Activated naive CD8-positive, alpha-beta T cell (primary cell): ENCODE measurements around the gene IRF4.

Experiments
- H3K27ac Mint-ChIP-seq: one replicate; pipeline ENCODE4 v1.8.0; 2021; ENCODE audit warnings: mixed read lengths
- H3K27me3 Mint-ChIP-seq: one replicate; pipeline ENCODE4 v1.8.0; 2021; ENCODE audit warnings: mixed read lengths
- H3K36me3 Mint-ChIP-seq: one replicate; pipeline ENCODE4 v1.8.0; 2021; ENCODE audit warnings: mixed read lengths
- H3K4me1 Mint-ChIP-seq: one replicate; pipeline ENCODE4 v1.8.0; 2021; ENCODE audit warnings: low read depth, mixed read lengths
- H3K4me3 Mint-ChIP-seq: one replicate; pipeline ENCODE4 v1.8.0; 2021; ENCODE audit warnings: mild to moderate bottlenecking, mixed read lengths
- H3K9me3 Mint-ChIP-seq: one replicate; pipeline ENCODE4 v1.8.0; 2021; ENCODE audit warnings: low read depth, mixed read lengths

Gene IRF4

GRCh38 chr6:380234-381218 is 11.0 kb upstream of the IRF4 start:
- Mint-ChIP-seq H3K36me3 (no peaks in the 10 kb centered on the region), H3K4me1 (peaks cover 16% of the 10 kb centered on the region), H3K9me3 (no peaks in the 10 kb centered on the region), H3K4me3 (no peak overlapping the region), H3K27me3 (peaks cover 16% of the 10 kb centered on the region), H3K27ac (no peak overlapping the region)

DNA sequence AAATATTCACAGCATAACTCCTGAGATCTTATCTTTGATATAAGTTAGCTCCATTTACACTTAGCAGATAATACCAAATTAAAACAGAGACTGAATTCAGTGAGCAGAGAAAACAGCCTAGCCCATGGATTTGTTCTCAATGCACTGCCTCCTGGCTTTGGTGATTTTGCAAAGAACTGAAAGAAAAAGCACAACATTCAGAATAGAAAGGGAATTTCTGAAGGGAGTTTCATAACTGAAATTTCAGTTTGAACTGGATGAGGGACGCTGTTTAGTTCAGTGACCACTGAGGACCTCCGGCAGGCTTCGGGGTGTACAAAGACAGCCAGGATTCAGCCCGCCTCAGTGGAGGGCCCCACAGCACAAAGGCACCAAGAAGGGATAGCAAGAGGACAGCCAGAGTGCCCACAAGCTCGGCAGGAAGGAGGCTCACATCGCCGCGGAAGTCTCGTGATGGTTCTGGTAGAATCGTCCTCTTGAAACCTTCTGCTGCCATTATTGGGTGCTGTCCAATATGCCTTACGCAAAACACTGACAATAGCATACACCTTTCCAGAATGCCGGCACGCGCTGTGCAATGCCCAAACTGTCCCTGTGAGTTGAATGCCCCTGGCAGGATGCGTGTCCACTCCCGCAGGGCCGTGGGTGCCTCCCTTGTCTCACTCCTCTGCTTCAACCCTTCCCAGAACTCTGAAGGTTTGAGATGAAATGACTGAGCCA is 9.7 kb upstream of the IRF4 start:
- peaks cover 12% of the 10 kb centered on the region for H3K4me1 Mint-ChIP-seq
- no peaks in the 10 kb centered on the region for H3K36me3 Mint-ChIP-seq
- no peak overlapping the region for H3K27ac Mint-ChIP-seq
- no peaks in the 10 kb centered on the region for H3K9me3 Mint-ChIP-seq
- no peak overlapping the region for H3K4me3 Mint-ChIP-seq
- peaks cover 12% of the 10 kb centered on the region for H3K27me3 Mint-ChIP-seq

GRCh38 chr6:382883-383810 is 8.4 kb upstream of the IRF4 start:
- peaks cover 7% of the 10 kb centered on the region for H3K4me1 Mint-ChIP-seq
- H3K27me3 Mint-ChIP-seq = peaks cover 10% of the 10 kb centered on the region
- no peaks in the 10 kb centered on the region for H3K36me3 Mint-ChIP-seq
- no peak overlapping the region for H3K4me3 Mint-ChIP-seq
- H3K27ac Mint-ChIP-seq = no peak overlapping the region
- no peaks in the 10 kb centered on the region for H3K9me3 Mint-ChIP-seq

DNA sequence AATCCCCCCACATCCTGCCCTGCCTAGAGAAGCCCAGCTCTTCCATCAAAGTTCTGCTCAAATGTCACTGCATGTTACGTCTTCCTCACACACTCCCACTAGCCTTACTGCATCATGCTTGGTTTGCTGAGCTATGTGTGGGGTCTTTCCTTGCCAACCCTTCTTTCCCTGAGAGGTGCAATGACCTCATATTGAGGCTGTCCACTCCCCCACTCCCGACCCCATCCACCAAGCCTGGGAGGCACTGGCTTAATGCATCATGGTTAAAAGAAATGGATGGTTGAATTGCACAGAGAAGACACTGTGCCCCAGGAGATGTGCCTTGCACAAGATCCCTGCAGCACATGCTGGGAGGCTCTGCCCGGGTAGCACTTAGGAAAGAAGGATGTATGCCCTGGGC is 7.7 kb upstream of the IRF4 start:
- no peaks in the 10 kb centered on the region for H3K36me3 Mint-ChIP-seq
- no peak overlapping the region for H3K27ac Mint-ChIP-seq
- peaks cover 10% of the 10 kb centered on the region for H3K27me3 Mint-ChIP-seq
- peaks cover 7% of the 10 kb centered on the region for H3K4me1 Mint-ChIP-seq
- H3K9me3 Mint-ChIP-seq = no peaks in the 10 kb centered on the region
- H3K4me3 Mint-ChIP-seq = no peak overlapping the region

- Mint-ChIP-seq H3K4me3 (no peak overlapping the region), H3K9me3 (no peaks in the 10 kb centered on the region), H3K27ac (no peak overlapping the region), H3K36me3 (no peaks in the 10 kb centered on the region), H3K4me1 (peaks cover 13% of the 10 kb centered on the region), H3K27me3 (peaks cover 10% of the 10 kb centered on the region)
These were observed 6.7 kb upstream of the IRF4 start for GRCh38 chr6:384898-385297.

DNA sequence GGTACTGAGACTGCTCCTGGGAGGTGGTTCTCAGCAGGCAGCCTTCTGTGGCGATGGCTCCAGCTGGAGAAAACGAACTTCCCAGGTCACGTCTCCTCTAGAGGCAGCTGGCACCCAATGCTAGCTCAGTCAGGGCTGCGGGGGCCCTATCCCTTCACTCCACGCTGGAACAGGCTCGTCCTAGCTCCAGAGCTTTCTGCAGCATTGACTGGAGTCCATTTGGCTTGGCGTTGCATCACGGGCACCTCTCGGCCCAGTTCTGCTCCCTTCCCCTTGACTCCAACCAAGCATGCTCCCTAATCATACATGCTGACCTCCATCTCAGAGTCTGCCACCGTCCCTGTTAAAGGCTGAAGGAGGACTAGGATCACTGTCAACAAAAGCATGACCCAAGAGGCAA is 5.9 kb upstream of the IRF4 start:
- Mint-ChIP-seq H3K4me1 (peaks cover 16% of the 10 kb centered on the region), H3K27me3 (peaks cover 7% of the 10 kb centered on the region), H3K9me3 (no peaks in the 10 kb centered on the region), H3K27ac (no peak overlapping the region), H3K36me3 (no peaks in the 10 kb centered on the region), H3K4me3 (no peak overlapping the region)

GRCh38 chr6:386688-387266 is 4.8 kb upstream of the IRF4 start:
- Mint-ChIP-seq H3K9me3 (no peaks in the 10 kb centered on the region), H3K27ac (no peak overlapping the region), H3K36me3 (no peaks in the 10 kb centered on the region), H3K4me3 (no peak overlapping the region), H3K4me1 (peaks cover 21% of the 10 kb centered on the region), H3K27me3 (peaks cover 2% of the 10 kb centered on the region)

DNA sequence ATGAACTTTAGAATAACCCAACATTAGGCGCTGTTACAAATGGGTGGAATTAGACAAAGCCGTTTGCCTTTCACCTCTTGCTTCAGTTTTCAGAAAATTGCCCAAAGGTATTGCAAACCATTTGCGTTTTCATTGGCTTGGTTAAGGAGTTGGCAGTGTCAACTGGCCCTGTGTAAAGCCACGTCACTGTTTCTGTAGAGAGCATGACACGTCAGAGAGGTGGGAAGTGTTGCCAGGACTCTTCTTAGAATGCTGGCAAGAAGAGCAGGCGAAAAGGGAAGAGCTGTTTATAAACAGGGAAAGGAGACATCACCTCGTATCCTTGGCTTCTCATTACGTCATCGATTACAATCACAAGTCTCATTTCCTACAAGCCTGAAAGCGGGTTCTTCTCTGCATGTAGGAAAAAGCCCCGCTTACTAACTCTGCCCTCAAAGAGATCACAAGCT is 4.2 kb upstream of the IRF4 start:
- Mint-ChIP-seq H3K9me3 (no peaks in the 10 kb centered on the region), H3K4me3 (no peak overlapping the region), H3K27ac (no peak overlapping the region), H3K36me3 (no peaks in the 10 kb centered on the region), H3K4me1 (peaks cover 21% of the 10 kb centered on the region), H3K27me3 (peaks cover under 1% of the 10 kb centered on the region)

GRCh38 chr6:388202-388903 is 3.2 kb upstream of the IRF4 start:
- Mint-ChIP-seq H3K27me3 (no peaks in the 10 kb centered on the region), H3K4me3 (no peak overlapping the region), H3K27ac (peak overlapping the region; percentile 30), H3K36me3 (no peaks in the 10 kb centered on the region), H3K9me3 (no peaks in the 10 kb centered on the region), H3K4me1 (peaks cover 21% of the 10 kb centered on the region)

DNA sequence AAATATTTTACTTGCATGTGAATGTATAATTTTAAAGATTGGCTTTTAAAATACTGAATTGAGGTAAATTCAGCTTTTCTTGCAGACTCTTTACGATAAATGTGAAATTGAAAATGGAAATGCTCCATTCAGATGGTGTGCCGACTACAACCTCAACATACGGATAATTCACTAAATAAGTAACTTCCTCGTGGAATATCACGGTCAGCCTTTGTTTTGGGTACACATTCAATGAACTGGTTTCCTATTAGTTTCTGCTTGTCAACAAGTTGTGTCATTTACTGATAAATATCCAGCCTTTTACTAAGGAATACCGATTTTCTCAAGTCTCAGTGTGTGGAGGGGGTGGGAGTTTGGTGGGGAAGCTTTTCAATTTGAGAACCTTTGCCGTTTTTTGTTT is 2.4 kb upstream of the IRF4 start:
- peak overlapping the region; percentile 93 for H3K27ac Mint-ChIP-seq
- H3K36me3 Mint-ChIP-seq = peaks cover 6% of the 10 kb centered on the region
- H3K27me3 Mint-ChIP-seq = no peaks in the 10 kb centered on the region
- peak overlapping the region; percentile 90 for H3K4me3 Mint-ChIP-seq
- H3K4me1 Mint-ChIP-seq = peaks cover 26% of the 10 kb centered on the region
- no peaks in the 10 kb centered on the region for H3K9me3 Mint-ChIP-seq

DNA sequence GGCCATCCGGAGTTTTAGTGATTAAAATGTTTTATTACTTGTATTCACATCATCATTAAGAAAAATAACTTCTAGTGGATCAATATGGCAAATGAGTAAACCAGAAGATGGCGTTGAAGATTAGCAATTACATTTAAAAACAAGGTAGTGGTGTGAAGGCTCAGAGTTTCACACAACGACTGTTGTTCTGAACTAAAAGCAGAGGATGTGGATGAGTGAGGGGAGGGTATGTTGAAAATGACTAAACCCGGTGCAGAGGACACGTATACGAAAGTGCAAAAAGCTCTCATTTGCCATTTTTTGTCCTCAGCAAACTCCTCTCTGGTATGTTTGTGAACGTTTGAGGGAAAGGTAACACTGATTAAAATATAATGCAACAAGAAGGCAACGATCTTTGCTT is 1.9 kb upstream of the IRF4 start:
- Mint-ChIP-seq H3K9me3 (no peaks in the 10 kb centered on the region), H3K4me1 (peaks cover 26% of the 10 kb centered on the region), H3K27me3 (no peaks in the 10 kb centered on the region), H3K4me3 (peak overlapping the region; percentile 90), H3K27ac (peak overlapping the region; percentile 93), H3K36me3 (peaks cover 7% of the 10 kb centered on the region)

DNA sequence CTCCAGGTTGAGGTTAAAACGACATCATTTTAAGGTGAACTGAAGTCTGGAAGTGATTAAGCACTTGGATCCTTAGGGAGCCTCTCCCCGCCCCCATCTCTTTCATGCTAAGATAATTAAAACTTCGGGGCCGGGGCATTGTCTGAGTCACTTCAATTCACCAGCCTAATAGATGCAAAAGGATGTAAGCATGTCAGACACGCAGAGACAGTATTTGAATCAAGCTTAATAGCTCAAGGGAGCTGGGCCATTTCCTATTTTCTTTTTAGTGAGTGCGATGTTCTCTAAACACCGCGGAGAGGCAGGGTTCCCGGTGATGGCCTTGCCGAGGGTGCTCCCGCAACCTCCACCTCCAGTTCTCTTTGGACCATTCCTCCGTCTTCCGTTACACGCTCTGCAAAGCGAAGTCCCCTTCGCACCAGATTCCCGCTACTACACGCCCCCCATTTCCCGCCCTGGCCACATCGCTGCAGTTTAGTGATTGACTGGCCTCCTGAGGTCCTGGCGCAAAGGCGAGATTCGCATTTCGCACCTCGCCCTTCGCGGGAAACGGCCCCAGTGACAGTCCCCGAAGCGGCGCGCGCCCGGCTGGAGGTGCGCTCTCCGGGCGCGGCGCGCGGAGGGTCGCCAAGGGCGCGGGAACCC is 516 bp upstream of the IRF4 start:
- Mint-ChIP-seq H3K9me3 (no peaks in the 10 kb centered on the region), H3K4me3 (peak overlapping the region; percentile 90), H3K4me1 (peaks cover 36% of the 10 kb centered on the region), H3K27ac (peak overlapping the region; percentile 93), H3K27me3 (no peaks in the 10 kb centered on the region), H3K36me3 (peaks cover 12% of the 10 kb centered on the region)
